CD1c-positive myeloid dendritic cell (primary cell): ENCODE data around the gene NLGN4Y.

Experiments
- DNase-seq: peaks from one replicate; pipeline ENCODE4 v3.0.0-alpha.2; 2016; ENCODE audit errors: extremely low spot score

The NLGN4Y gene

GRCh38 chrY:14644157-14644952, 120.0 kb downstream of the NLGN4Y start:
- no peak for DNase-seq

GRCh38 chrY:14679181-14679580, 154.9 kb downstream of the NLGN4Y start:
- no peak for DNase-seq

DNA sequence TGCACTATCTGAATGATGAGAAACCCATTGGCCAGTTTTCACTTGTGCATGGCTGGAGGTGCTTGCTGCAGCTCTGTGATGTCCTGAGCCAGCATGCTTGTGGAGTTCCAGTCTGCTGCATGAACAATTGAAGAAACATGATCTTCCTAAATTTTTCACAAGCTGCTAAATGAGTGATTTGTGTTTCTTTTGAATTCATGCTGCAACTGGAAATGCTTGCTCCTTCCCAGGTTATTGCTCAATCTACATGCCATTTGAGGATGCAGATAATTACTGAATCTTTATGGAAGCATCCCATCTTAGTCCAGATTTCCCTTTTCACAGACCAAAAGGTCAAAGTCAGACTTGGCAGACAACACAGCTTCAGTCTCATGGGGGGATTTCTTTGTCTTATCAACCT, 170.2 kb downstream of the NLGN4Y start:
- no peak for DNase-seq

DNA sequence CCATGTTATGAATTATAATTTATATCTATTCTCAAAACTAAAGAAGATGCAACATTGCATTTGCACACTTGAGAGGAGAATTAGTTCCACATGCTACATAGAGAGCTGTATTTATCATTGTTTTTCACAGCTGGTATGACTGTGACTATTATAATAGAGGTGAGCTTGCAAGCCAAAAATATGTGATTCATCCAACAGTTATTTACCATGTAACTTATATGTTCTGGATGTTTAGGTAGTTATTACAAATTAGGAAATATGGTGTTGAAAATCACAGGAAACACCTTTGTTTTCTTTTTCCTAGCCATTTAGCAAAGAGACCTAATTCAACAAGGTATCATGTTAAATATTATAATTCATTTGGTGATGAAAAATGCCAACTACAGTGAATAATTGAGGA, 183.8 kb downstream of the NLGN4Y start:
- no peak for DNase-seq

- DNase-seq = no peak
Measured at GRCh38 chrY:14741596-14741995, 217.3 kb downstream of the NLGN4Y start.

DNA sequence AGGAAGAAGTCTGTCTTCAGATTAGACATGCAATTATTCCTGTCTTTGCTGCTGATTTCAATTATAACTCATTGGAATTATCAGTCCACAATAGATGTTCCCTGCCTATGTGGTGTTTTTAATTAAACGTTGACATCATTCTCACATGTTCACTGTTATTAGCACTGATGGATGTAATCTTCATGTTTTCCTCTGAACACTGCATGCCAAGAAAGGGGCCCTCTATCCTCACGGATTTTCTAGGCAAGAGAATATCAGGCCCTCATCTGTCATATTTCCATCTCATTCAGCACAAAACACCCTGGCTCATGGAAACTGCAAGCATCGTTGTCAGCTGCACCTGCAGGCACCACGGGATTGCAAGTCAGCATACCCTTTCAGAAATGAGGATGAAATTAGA, 224.0 kb downstream of the NLGN4Y start:
- DNase-seq = no peak

- no peak for DNase-seq
Measured at GRCh38 chrY:14755571-14755970, 231.2 kb downstream of the NLGN4Y start.

- DNase-seq = no peak
Measured at GRCh38 chrY:14762903-14763302, 238.6 kb downstream of the NLGN4Y start.

DNA sequence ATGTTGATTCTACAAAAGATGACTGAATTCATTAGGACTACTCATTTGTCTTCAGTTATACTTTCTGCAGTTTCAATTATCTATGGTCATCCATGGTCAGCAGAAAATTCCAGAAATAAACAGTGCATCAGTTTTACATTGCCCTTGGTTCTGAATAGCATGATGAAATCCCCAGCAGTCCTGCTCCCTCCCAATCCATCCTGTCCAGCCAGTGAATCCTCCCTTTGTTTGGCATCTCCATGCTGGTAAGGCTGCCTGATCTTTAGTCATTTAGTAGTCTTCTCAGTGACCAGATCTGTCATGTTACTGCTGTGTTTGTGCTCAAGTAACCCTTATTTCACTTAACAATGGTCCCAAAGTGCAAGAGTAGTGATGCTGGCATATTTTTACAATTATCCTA, 239.3 kb downstream of the NLGN4Y start:
- DNase-seq = no peak

DNA sequence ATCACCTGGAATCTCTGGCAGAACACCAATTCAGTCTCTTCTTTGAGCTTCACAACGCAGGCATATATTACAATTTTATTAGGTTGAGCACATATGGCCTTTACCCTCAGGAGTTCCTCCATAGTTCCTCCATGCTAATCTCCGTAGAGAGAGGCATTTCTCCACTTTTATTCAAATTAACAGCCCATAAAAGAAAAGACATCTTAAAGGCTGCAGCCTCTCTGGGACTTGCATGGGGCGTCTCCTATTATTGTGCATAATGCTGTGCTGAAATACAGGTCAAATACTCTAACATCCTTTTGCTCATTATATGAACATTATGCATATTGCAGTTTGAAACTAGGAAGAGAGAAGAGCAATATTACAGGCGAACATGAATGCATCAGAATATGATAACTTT, 253.9 kb downstream of the NLGN4Y start:
- DNase-seq = no peak

- no peak for DNase-seq
Measured at GRCh38 chrY:14793104-14793503, 268.8 kb downstream of the NLGN4Y start.

DNA sequence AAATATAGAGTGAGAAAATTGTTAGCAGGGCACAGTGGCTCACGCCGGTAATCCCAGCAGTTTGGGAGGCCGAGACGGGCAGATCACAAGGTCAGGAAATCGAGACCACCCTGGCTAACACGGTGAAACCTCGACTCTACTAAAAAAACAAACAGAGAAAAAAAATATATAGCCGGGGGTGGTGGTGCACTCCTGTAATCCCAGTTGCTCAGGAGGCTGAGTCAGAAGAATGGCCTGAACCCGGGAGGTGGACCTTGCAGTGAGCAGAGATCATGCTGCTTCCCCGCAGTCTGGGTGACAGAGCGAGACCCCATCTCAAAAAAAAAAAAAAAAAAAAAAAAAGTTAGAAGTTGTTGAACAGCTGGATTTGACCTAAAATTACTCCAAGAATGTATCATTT, 269.3 kb downstream of the NLGN4Y start:
- DNase-seq = no peak

- no peak for DNase-seq
Measured at GRCh38 chrY:14798010-14798409, 273.7 kb downstream of the NLGN4Y start.

DNA sequence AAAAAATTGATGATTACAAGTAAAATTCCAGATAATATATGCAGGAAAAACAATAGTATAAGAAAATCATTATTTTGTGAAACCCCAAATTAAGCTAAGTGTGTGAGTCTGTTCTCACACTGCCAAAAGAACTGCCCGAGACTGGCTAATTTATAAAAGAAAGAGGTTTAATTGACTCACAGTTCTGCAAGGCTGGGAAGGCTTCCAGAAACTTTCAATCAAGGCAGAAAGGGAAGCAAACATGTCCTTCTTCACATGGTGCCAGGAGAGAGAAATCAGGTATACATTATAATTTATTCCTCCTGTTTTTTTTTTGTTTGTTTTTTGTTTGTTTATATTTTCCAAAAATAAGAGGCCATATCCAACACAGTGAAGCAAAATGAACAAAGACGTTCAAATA, 276.8 kb downstream of the NLGN4Y start:
- no peak for DNase-seq

GRCh38 chrY:14802125-14802524, 277.8 kb downstream of the NLGN4Y start:
- DNase-seq = no peak

- no peak for DNase-seq
Measured at GRCh38 chrY:14804041-14804440, 279.7 kb downstream of the NLGN4Y start.

DNA sequence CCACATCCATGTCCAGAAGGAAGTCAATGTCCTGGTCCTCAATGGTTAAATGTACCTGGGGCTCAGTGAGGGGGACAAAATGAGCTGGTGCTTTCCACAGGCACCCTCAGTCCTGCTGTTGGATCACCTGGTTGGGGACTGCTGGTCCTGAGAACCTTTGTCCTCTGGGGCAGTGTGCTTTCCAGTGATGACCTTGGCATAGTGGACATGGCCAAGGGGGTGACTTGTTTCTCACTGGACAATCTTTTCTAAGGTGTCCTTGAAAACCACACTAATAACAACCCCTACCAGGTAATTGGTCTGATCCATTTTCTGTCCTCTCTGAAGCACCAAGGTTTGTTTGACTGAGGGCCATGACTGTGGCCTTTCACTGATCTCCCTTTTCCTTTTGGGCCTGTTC, 294.1 kb downstream of the NLGN4Y start:
- DNase-seq = no peak

GRCh38 chrY:14822201-14822600, 297.9 kb downstream of the NLGN4Y start:
- DNase-seq = no peak

DNA sequence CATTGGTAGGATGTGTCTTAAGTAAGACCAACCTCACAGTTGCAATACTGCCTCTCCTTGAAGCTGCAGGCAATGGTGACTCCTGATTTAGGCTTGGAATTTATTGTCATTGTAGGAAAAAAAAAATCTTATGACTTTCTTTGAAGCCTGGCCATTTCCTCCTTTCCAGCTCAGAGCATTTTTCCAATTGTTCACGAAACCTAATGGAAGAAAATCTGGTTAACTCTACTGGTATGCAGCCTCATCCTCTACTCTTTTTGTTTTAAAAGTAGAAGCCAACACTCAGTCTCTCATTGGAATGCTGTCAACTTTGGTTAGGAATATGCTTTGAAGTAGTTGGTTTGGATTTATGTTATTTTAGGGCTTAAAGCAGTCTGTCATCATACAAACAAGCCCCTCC, 298.6 kb downstream of the NLGN4Y start:
- DNase-seq = no peak

DNA sequence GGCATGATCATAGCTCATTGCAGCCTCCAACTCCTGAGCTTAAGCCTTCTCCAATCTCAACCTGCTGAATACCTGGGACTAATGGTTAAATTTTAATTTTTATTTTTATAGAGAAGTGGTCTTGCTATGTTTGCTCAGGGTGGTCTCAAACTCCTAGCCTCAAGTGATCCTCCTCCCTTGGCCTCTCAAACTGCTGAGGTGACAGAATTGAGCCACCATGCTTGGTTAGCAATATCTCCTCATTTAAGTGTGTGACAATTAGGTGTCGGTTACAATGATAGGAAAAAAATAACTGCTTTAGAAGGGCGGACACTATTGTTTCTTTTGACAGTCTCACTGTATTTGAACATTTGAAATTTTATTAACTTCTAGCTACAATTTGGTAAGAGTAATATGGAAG, 300.3 kb downstream of the NLGN4Y start:
- DNase-seq = no peak

DNA sequence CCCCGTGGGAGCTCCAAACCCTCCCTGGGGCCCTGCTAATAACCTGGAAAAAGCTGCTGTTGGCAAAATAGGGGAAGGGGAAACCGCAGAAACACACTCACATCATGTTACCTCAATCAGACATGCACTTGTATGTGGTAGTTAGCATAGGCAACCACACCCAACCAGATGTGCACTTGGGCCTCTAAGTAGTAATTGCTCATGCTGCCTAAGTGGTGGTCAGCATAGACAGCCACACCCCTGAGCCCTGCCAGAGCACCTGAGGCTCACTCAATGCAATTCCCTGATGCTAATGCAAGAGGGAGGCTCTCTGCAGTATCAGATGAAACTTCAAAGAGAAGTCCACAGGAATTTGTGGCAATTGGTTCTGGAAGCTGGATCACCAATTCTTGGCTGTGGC, 301.4 kb downstream of the NLGN4Y start:
- DNase-seq = no peak

DNA sequence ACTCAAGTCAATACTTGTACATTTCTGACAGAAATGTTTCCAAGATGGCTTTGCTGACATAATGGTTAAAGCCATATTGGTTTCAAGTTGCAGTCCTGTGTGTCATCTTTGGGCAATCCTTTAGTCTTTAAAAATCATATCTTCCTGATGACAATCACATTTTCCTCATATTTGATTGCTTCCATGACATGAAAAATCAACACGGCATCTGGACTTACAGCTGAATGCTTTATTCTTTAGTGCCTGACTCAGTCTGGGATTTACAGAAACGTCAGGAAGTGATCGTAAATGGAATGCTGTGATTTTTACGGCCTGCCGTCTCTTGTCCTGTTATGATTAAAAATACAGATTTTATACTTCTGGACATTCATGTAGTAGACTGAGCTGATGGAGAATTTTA, 304.2 kb downstream of the NLGN4Y start:
- DNase-seq = no peak

DNA sequence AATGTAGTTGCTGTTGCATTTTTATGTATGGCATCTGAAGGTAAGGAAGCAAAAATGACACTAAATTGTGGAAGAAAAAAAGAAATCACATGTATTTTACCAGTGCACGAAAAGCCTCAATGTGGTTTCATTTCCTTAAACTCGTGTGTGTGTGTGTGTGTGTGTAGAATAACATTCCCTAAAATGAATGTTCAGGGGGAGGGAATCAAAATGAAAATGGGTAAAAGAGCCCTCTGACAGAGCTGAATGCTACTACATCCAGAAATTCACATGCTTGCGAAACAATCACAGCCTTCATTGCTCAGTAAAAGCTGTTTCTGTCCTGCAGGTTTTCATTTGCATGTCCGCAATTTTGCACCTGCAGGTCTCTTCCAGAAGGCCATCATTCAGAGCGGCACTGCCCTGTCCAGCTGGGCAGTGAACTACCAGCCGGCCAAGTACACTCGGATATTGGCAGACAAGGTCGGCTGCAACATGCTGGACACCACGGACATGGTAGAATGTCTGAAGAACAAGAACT, 305.1 kb downstream of the NLGN4Y start:
- no peak for DNase-seq
